Neuronal stem cell (in vitro differentiated cells): ENCODE data around the gene ZNF417.

Experiments
- DNase-seq: peaks from one replicate; pipeline ENCODE4 v3.0.0-alpha.2; 2013; ENCODE audit warnings: low spot score
- H2AFZ ChIP-seq: one replicate; pipeline ENCODE4 v1.6.1; 2013; ENCODE audit warnings: mild to moderate bottlenecking, low read length, inconsistent platforms
- H2AK5ac ChIP-seq: 2 replicates; pipeline ENCODE4 v1.6.1; 2013; ENCODE audit warnings: low read depth, mild to moderate bottlenecking, inconsistent platforms, low read length, moderate library complexity, mixed read lengths
- H2BK120ac ChIP-seq: 2 replicates; pipeline ENCODE4 v1.6.1; 2013; ENCODE audit warnings: low read depth, mild to moderate bottlenecking, inconsistent platforms, low read length, moderate library complexity, mixed read lengths
- H2BK12ac ChIP-seq: one replicate; pipeline ENCODE4 v1.6.1; 2013; ENCODE audit warnings: low read length, inconsistent platforms
- H2BK15ac ChIP-seq: 2 replicates; pipeline ENCODE4 v1.6.1; 2013; ENCODE audit warnings: mild to moderate bottlenecking, low read length, inconsistent platforms, mixed read lengths
- H2BK5ac ChIP-seq: one replicate; pipeline ENCODE4 v1.6.1; 2013; ENCODE audit warnings: inconsistent platforms, mild to moderate bottlenecking, low read length, moderate library complexity
- H3K14ac ChIP-seq: one replicate; pipeline ENCODE4 v1.6.1; 2013; ENCODE audit warnings: low read length, inconsistent platforms
- H3K18ac ChIP-seq: 2 replicates; pipeline ENCODE4 v1.6.1; 2013; ENCODE audit warnings: low read length, inconsistent platforms
- H3K23ac ChIP-seq: 2 replicates; pipeline ENCODE4 v1.6.1; 2013; ENCODE audit warnings: low read depth, mild to moderate bottlenecking, mixed read lengths, low read length, inconsistent platforms; ENCODE audit not compliant: poor library complexity
- H3K27ac ChIP-seq: replicated peaks from 3 replicates; pipeline ENCODE4 v1.5.1; 2013; ENCODE audit warnings: low read length, inconsistent platforms
- H3K27me3 ChIP-seq, 3 experiments: 2 replicates each; pipeline ENCODE4 v1.6.1; 2013; ENCODE audit warnings: low read length in 3 of 3, mild to moderate bottlenecking in 2 of 3, inconsistent platforms in 1 of 3, low read depth in 1 of 3, mixed read lengths in 1 of 3, moderate library complexity in 1 of 3; ENCODE audit not compliant: control insufficient read depth in 3 of 3, insufficient read depth in 3 of 3
- H3K36me3 ChIP-seq, 2 donors: replicated peaks in 1 of 2; 2 replicates each; pipeline ENCODE4 v1.6.1; 2013; ENCODE audit warnings: low read length in 2 of 2; ENCODE audit not compliant: control insufficient read depth in 2 of 2, insufficient read depth in 2 of 2
- H3K4ac ChIP-seq: 2 replicates; pipeline ENCODE4 v1.6.1; 2013; ENCODE audit warnings: inconsistent platforms, mild to moderate bottlenecking, low read length, moderate library complexity
- H3K4me1 ChIP-seq, 2 donors: 1 replicate in 1 of 2; 2 replicates in 1 of 2; pipeline ENCODE4 v1.6.1; 2013; ENCODE audit warnings: low read length in 2 of 2, low read depth in 1 of 2; ENCODE audit not compliant: control insufficient read depth in 2 of 2, insufficient read depth in 1 of 2
- H3K4me2 ChIP-seq: one replicate; pipeline ENCODE4 v1.6.1; 2013; ENCODE audit warnings: mild to moderate bottlenecking, low read length, inconsistent platforms; ENCODE audit not compliant: insufficient read depth, poor library complexity, severe bottlenecking
- H3K4me3 ChIP-seq, 2 donors: 2 replicates each; pipeline ENCODE4 v1.5.1; 2013; ENCODE audit warnings: low read length in 2 of 2, mild to moderate bottlenecking in 2 of 2, inconsistent platforms in 1 of 2, moderate library complexity in 1 of 2
- H3K79me1 ChIP-seq: one replicate; pipeline ENCODE4 v1.6.1; 2013; ENCODE audit warnings: low read depth, mild to moderate bottlenecking, inconsistent platforms, low read length, moderate library complexity
- H3K9ac ChIP-seq: one replicate; pipeline ENCODE4 v1.6.1; 2013; ENCODE audit warnings: mild to moderate bottlenecking, low read depth, low read length, inconsistent platforms; ENCODE audit not compliant: poor library complexity
- H3K9me3 ChIP-seq, 2 donors: replicated peaks in 1 of 2; 2 replicates each; pipeline versions ENCODE3 to v1.6.1; 2013; ENCODE audit warnings: low read length in 2 of 2, mild to moderate bottlenecking in 2 of 2, inconsistent platforms in 1 of 2, low read depth in 1 of 2, mixed read lengths in 1 of 2, moderate library complexity in 1 of 2; ENCODE audit not compliant: control insufficient read depth in 2 of 2, insufficient read depth in 1 of 2
- H4K8ac ChIP-seq: one replicate; pipeline ENCODE4 v1.6.1; 2013; ENCODE audit warnings: low read depth, mild to moderate bottlenecking, inconsistent platforms, low read length, moderate library complexity
- H4K91ac ChIP-seq: one replicate; pipeline ENCODE4 v1.6.1; 2013; ENCODE audit warnings: low read length, low read depth, mild to moderate bottlenecking, inconsistent platforms; ENCODE audit not compliant: poor library complexity
- WGBS, 2 donors: extraction: QIAGEN DNeasy Blood & Tissue Kit; methylation state at CpG; one replicate each; pipeline ENCODE4 v1.1.7; 2013; ENCODE audit warnings: missing lambda C conversion rate in 2 of 2, mixed read lengths in 1 of 2; ENCODE audit not compliant: insufficient read length in 2 of 2, insufficient replicate concordance in 1 of 2; ENCODE audit errors: extremely low coverage in 2 of 2; 5-methylcytosine and 5-hydroxymethylcytosine counted together

The ZNF417 gene

GRCh38 chr19:57949702-57950101 is 33.3 kb upstream of the ZNF417 start:
- Histone ChIP-seq H3K36me3 (peaks cover 0 to 11% of the 10 kb centered on the region in 2 donors), H3K14ac (no peak overlapping the region), H3K79me1 (peaks cover 5% of the 10 kb centered on the region), H3K4me2 (no peak overlapping the region), H3K18ac (no peak overlapping the region), H3K9ac (no peak overlapping the region), H2BK12ac (no peak overlapping the region), H3K4me1 (peaks cover 5 to 7% of the 10 kb centered on the region in 2 donors), H3K4me3 (no peak overlapping the region), H3K27ac (no peak overlapping the region), H3K27me3 (no peaks in the 10 kb centered on the region), H3K23ac (no peak overlapping the region), H2BK15ac (no peak overlapping the region), H2AK5ac (no peak overlapping the region), H4K91ac (no peak overlapping the region), H2BK120ac (no peak overlapping the region), H3K9me3 (peaks cover 27 to 35% of the 10 kb centered on the region in 2 donors), H4K8ac (no peak overlapping the region), H2AFZ (peak overlapping the region; percentile 35), H2BK5ac (no peak overlapping the region), H3K4ac (no peak overlapping the region)
- no peak for DNase-seq
- no CpG with 5 or more reads among the region's 12 CpGs for WGBS, 2 donors

- Histone ChIP-seq H4K91ac (no peak overlapping the region), H3K79me1 (peaks cover 5% of the 10 kb centered on the region), H4K8ac (no peak overlapping the region), H2BK12ac (no peak overlapping the region), H3K4me2 (no peak overlapping the region), H2BK5ac (no peak overlapping the region), H3K14ac (no peak overlapping the region), H3K4me1 (peaks cover 5 to 7% of the 10 kb centered on the region in 2 donors), H3K9me3 (peaks cover 24 to 35% of the 10 kb centered on the region in 2 donors), H3K9ac (no peak overlapping the region), H3K23ac (no peak overlapping the region), H3K27ac (no peak overlapping the region), H2BK15ac (no peak overlapping the region), H3K18ac (no peak overlapping the region), H3K4ac (no peak overlapping the region), H3K36me3 (peaks cover under 1 to 15% of the 10 kb centered on the region in 2 donors), H2BK120ac (no peak overlapping the region), H3K27me3 (no peaks in the 10 kb centered on the region), H2AFZ (no peak overlapping the region), H3K4me3 (no peak overlapping the region), H2AK5ac (no peak overlapping the region)
- no peak for DNase-seq
- WGBS, 2 donors = no CpG with 5 or more reads among the region's 24 CpGs
Observed at GRCh38 chr19:57949296-57949695, 32.9 kb upstream of the ZNF417 start.

- Histone ChIP-seq H3K9me3 (peaks cover 27 to 52% of the 10 kb centered on the region in 2 donors), H3K27ac (no peak within 1 kb of the TSS), H3K4ac (no peak within 1 kb of the TSS), H2BK15ac (no peak within 1 kb of the TSS), H4K8ac (no peak within 1 kb of the TSS), H2AK5ac (peak within 1 kb of the TSS; percentile 88), H3K79me1 (peaks cover 5% of the 10 kb centered on the region), H3K14ac (no peak within 1 kb of the TSS), H2AFZ (peak within 1 kb of the TSS; percentile 94), H3K4me2 (peak within 1 kb of the TSS; percentile 72), H3K4me1 (peaks cover 5 to 7% of the 10 kb centered on the region in 2 donors), H2BK120ac (no peak within 1 kb of the TSS), H2BK5ac (peak within 1 kb of the TSS; percentile 79), H3K36me3 (peaks cover 15 to 32% of the 10 kb centered on the region in 2 donors), H3K23ac (no peak within 1 kb of the TSS), H3K18ac (peak within 1 kb of the TSS; percentile 93), H4K91ac (no peak within 1 kb of the TSS), H2BK12ac (no peak within 1 kb of the TSS), H3K4me3 (peak within 1 kb of the TSS; percentile 99), H3K9ac (peak within 1 kb of the TSS; percentile 98), H3K27me3 (no peaks in the 10 kb centered on the region)
- no CpG with 5 or more reads among the region's 54 CpGs for WGBS, 2 donors
- DNase-seq = peak; percentile 92
Observed at GRCh38 chr19:57947419-57948134, 31.2 kb upstream of the ZNF417 start, which contains the start of gene ZNF256. TSS of gene ZNF256 (minus strand) at chr19:57947706. CDS start at chr19:57947474, 232 bp downstream.

- H3K9me3 ChIP-seq = peaks cover 33 to 57% of the 10 kb centered on the region in 2 donors
- peak overlapping the region; percentile 79 for H2BK5ac ChIP-seq
- H3K4me3 ChIP-seq = peak overlapping the region; percentile 99
- no peak overlapping the region for H3K4ac ChIP-seq
- H2BK15ac ChIP-seq = no peak overlapping the region
- no peak overlapping the region for H3K27ac ChIP-seq
- H3K36me3 ChIP-seq = peaks cover 20 to 37% of the 10 kb centered on the region in 2 donors
- no CpG with 5 or more reads among the region's 18 CpGs for WGBS, 2 donors
- H3K23ac ChIP-seq = no peak overlapping the region
- peak overlapping the region; percentile 72 for H3K4me2 ChIP-seq
- H2BK120ac ChIP-seq = no peak overlapping the region
- H4K91ac ChIP-seq = no peak overlapping the region
- H3K9ac ChIP-seq = peak overlapping the region; percentile 98
- H3K79me1 ChIP-seq = peaks cover 5% of the 10 kb centered on the region
- peak overlapping the region; percentile 88 for H2AK5ac ChIP-seq
- H2BK12ac ChIP-seq = no peak overlapping the region
- H3K27me3 ChIP-seq = no peaks in the 10 kb centered on the region
- peaks cover 5 to 7% of the 10 kb centered on the region in 2 donors for H3K4me1 ChIP-seq
- no peak overlapping the region for H3K14ac ChIP-seq
- peak overlapping the region; percentile 94 for H2AFZ ChIP-seq
- H3K18ac ChIP-seq = peak overlapping the region; percentile 93
- no peak overlapping the region for H4K8ac ChIP-seq
- DNase-seq = no peak
Observed at GRCh38 chr19:57947088-57947418, 30.7 kb upstream of the ZNF417 start.
